ENCODE results near the gene S100A14. TPM values are rescaled to one million over a fixed set of nuclear protein-coding genes. Genes with fewer than 3 reads are reported as not detected.

Gene S100A14
- total and polyA plus RNA-seq, 9 of the 15 experiments (the other 6 are each of a cell fraction or from before 2014, with no cell fraction given), result 0.10 to 0.64 (median 0.24) TPM; not detected in 3

- TF ChIP-seq ZNF655 (CRISPR knock-in tag; IDR thresholded peaks at IDR 0.05) (no peak), SAFB (IDR thresholded peaks at IDR 0.05; ENCODE audit: borderline replicate concordance, low read depth, low read length) (no peak), ZFX (CRISPR knock-in tag; IDR thresholded peaks at IDR 0.05) (no peak), SAFB2 (IDR thresholded peaks at IDR 0.05; ENCODE audit: borderline replicate concordance, low read depth, low read length, severe bottlenecking) (no peak)
Measured at GRCh38 chr1:153565529-153566374, 50.4 kb downstream of the S100A14 start, which contains the start of gene S100A2 (continued).

Other genes starting within 250 kb of the S100A14 start
Only the 7 nearest of the 18 such genes appear.
- not detected in 2 replicates for gene S100A2, start 50.5 kb downstream of the S100A14 start, total RNA-seq (2014; rRNA removed)
- gene S100A2, start 50.5 kb downstream of the S100A14 start, total RNA-seq (2014; rRNA removed; fragmentation: Illumina TruSeq; extraction: Trizol), result not detected in 2 replicates
- gene S100A2, start 50.5 kb downstream of the S100A14 start, total RNA-seq (2015; rRNA removed; fragmentation: Illumina TruSeq; extraction: Trizol), result 0.49 TPM in 1 of 2 replicates, not detected in the other
- gene S100A2, start 50.5 kb downstream of the S100A14 start, total RNA-seq (2021), result 0.40 and 1.3 TPM in 2 replicates
- 0.65 TPM in 1 of 2 replicates, not detected in the other for gene S100A2, start 50.5 kb downstream of the S100A14 start, polyA plus RNA-seq (2011; rRNA removed)
- 0.86 TPM in 1 of 2 replicates, not detected in the other for gene S100A2, start 50.5 kb downstream of the S100A14 start, polyA plus RNA-seq (2014; fragmentation: Illumina TruSeq; extraction: Trizol)
- under 1 TPM; 0.28 to 0.46 TPM for gene S100A2, start 50.5 kb downstream of the S100A14 start, polyA plus RNA-seq (2014; fragmentation: Nextera tagmentation; extraction: Ambion mirVana)
- gene S100A2, start 50.5 kb downstream of the S100A14 start, polyA plus RNA-seq (2014; rRNA removed), result 0.38 and 0.44 TPM in 2 replicates
- 1.6 and 2.8 TPM in 2 replicates for gene S100A16, start 3.2 kb downstream of the S100A14 start, total RNA-seq (2014; rRNA removed)
- gene S100A16, start 3.2 kb downstream of the S100A14 start, total RNA-seq (2014; rRNA removed; fragmentation: Illumina TruSeq; extraction: Trizol), result 1.4 and 2.4 TPM in 2 replicates
- gene S100A16, start 3.2 kb downstream of the S100A14 start, total RNA-seq (2015; rRNA removed; fragmentation: Illumina TruSeq; extraction: Trizol), result 1.8 and 2.2 TPM in 2 replicates
- gene S100A16, start 3.2 kb downstream of the S100A14 start, total RNA-seq (2021), result 3.2 and 4.3 TPM in 2 replicates
- 2.1 and 6.1 TPM in 2 replicates for gene S100A16, start 3.2 kb downstream of the S100A14 start, polyA plus RNA-seq (2011; rRNA removed)
- 4.8 and 6.1 TPM in 2 replicates for gene S100A16, start 3.2 kb downstream of the S100A14 start, polyA plus RNA-seq (2014; fragmentation: Illumina TruSeq; extraction: Trizol)
- gene S100A16, start 3.2 kb downstream of the S100A14 start, polyA plus RNA-seq (2014; fragmentation: Nextera tagmentation; extraction: Ambion mirVana), result 1 to 10 TPM; 2.0 to 5.0 TPM
- gene S100A16, start 3.2 kb downstream of the S100A14 start, polyA plus RNA-seq (2014; rRNA removed), result 6.9 and 9.0 TPM in 2 replicates
- 48.8 and 58.0 TPM in 2 replicates for gene S100A13, start 11.2 kb upstream of the S100A14 start, total RNA-seq (2014; rRNA removed)
- gene S100A13, start 11.2 kb upstream of the S100A14 start, total RNA-seq (2014; rRNA removed; fragmentation: Illumina TruSeq; extraction: Trizol), result 45.6 and 53.8 TPM in 2 replicates
- 46.5 and 49.2 TPM in 2 replicates for gene S100A13, start 11.2 kb upstream of the S100A14 start, total RNA-seq (2015; rRNA removed; fragmentation: Illumina TruSeq; extraction: Trizol)
- gene S100A13, start 11.2 kb upstream of the S100A14 start, total RNA-seq (2021), result 41.9 and 43.3 TPM in 2 replicates
- 82.1 and 112 TPM in 2 replicates for gene S100A13, start 11.2 kb upstream of the S100A14 start, polyA plus RNA-seq (2011; rRNA removed)
- 46.5 and 51.4 TPM in 2 replicates for gene S100A13, start 11.2 kb upstream of the S100A14 start, polyA plus RNA-seq (2014; fragmentation: Illumina TruSeq; extraction: Trizol)
- 100 to 1,000 TPM; 128 to 129 TPM for gene S100A13, start 11.2 kb upstream of the S100A14 start, polyA plus RNA-seq (2014; fragmentation: Nextera tagmentation; extraction: Ambion mirVana)
- 101 and 114 TPM in 2 replicates for gene S100A13, start 11.2 kb upstream of the S100A14 start, polyA plus RNA-seq (2014; rRNA removed)
- gene S100A1, start 12.1 kb upstream of the S100A14 start, total RNA-seq (2014; rRNA removed), result 16.1 and 22.4 TPM in 2 replicates
- 4.6 and 5.7 TPM in 2 replicates for gene S100A1, start 12.1 kb upstream of the S100A14 start, total RNA-seq (2014; rRNA removed; fragmentation: Illumina TruSeq; extraction: Trizol)
- gene S100A1, start 12.1 kb upstream of the S100A14 start, total RNA-seq (2015; rRNA removed; fragmentation: Illumina TruSeq; extraction: Trizol), result 7.9 TPM in 2 replicates
- gene S100A1, start 12.1 kb upstream of the S100A14 start, total RNA-seq (2021), result 12.7 and 14.1 TPM in 2 replicates
- gene S100A1, start 12.1 kb upstream of the S100A14 start, polyA plus RNA-seq (2011; rRNA removed), result 27.3 and 30.1 TPM in 2 replicates
- gene S100A1, start 12.1 kb upstream of the S100A14 start, polyA plus RNA-seq (2014; fragmentation: Illumina TruSeq; extraction: Trizol), result 14.4 and 15.0 TPM in 2 replicates
- under 1 TPM; 0.44 to 0.53 TPM for gene S100A1, start 12.1 kb upstream of the S100A14 start, polyA plus RNA-seq (2014; fragmentation: Nextera tagmentation; extraction: Ambion mirVana)
- 24.4 and 27.1 TPM in 2 replicates for gene S100A1, start 12.1 kb upstream of the S100A14 start, polyA plus RNA-seq (2014; rRNA removed)
- 60.8 and 75.6 TPM in 2 replicates for gene CHTOP, start 17.7 kb upstream of the S100A14 start, total RNA-seq (2014; rRNA removed)
- gene CHTOP, start 17.7 kb upstream of the S100A14 start, total RNA-seq (2014; rRNA removed; fragmentation: Illumina TruSeq; extraction: Trizol), result 53.0 and 54.8 TPM in 2 replicates
- 57.2 and 60.4 TPM in 2 replicates for gene CHTOP, start 17.7 kb upstream of the S100A14 start, total RNA-seq (2015; rRNA removed; fragmentation: Illumina TruSeq; extraction: Trizol)
- gene CHTOP, start 17.7 kb upstream of the S100A14 start, total RNA-seq (2021), result 79.2 and 79.6 TPM in 2 replicates
- gene CHTOP, start 17.7 kb upstream of the S100A14 start, polyA plus RNA-seq (2011; rRNA removed), result 82.7 and 91.8 TPM in 2 replicates
- gene CHTOP, start 17.7 kb upstream of the S100A14 start, polyA plus RNA-seq (2014; fragmentation: Illumina TruSeq; extraction: Trizol), result 68.2 and 68.3 TPM in 2 replicates
- gene CHTOP, start 17.7 kb upstream of the S100A14 start, polyA plus RNA-seq (2014; fragmentation: Nextera tagmentation; extraction: Ambion mirVana), result 10 to 100 TPM; 10.2 to 10.3 TPM
- gene CHTOP, start 17.7 kb upstream of the S100A14 start, polyA plus RNA-seq (2014; rRNA removed), result 87.8 and 94.0 TPM in 2 replicates
- 36.0 and 36.7 TPM in 2 replicates for gene SNAPIN, start 42.4 kb upstream of the S100A14 start, total RNA-seq (2014; rRNA removed)
- 26.5 and 27.8 TPM in 2 replicates for gene SNAPIN, start 42.4 kb upstream of the S100A14 start, total RNA-seq (2014; rRNA removed; fragmentation: Illumina TruSeq; extraction: Trizol)
- 31.3 and 32.3 TPM in 2 replicates for gene SNAPIN, start 42.4 kb upstream of the S100A14 start, total RNA-seq (2015; rRNA removed; fragmentation: Illumina TruSeq; extraction: Trizol)
- gene SNAPIN, start 42.4 kb upstream of the S100A14 start, total RNA-seq (2021), result 24.6 and 26.6 TPM in 2 replicates
- 32.8 and 36.8 TPM in 2 replicates for gene SNAPIN, start 42.4 kb upstream of the S100A14 start, polyA plus RNA-seq (2011; rRNA removed)
- gene SNAPIN, start 42.4 kb upstream of the S100A14 start, polyA plus RNA-seq (2014; fragmentation: Illumina TruSeq; extraction: Trizol), result 33.5 and 42.4 TPM in 2 replicates
- 10 to 100 TPM; 11.2 to 15.8 TPM for gene SNAPIN, start 42.4 kb upstream of the S100A14 start, polyA plus RNA-seq (2014; fragmentation: Nextera tagmentation; extraction: Ambion mirVana)
- 42.4 and 43.9 TPM in 2 replicates for gene SNAPIN, start 42.4 kb upstream of the S100A14 start, polyA plus RNA-seq (2014; rRNA removed)
- 282 and 331 TPM in 2 replicates for gene ILF2, start 54.7 kb upstream of the S100A14 start, total RNA-seq (2014; rRNA removed)
- gene ILF2, start 54.7 kb upstream of the S100A14 start, total RNA-seq (2014; rRNA removed; fragmentation: Illumina TruSeq; extraction: Trizol), result 474 and 498 TPM in 2 replicates
- gene ILF2, start 54.7 kb upstream of the S100A14 start, total RNA-seq (2015; rRNA removed; fragmentation: Illumina TruSeq; extraction: Trizol), result 482 and 491 TPM in 2 replicates
- 313 and 315 TPM in 2 replicates for gene ILF2, start 54.7 kb upstream of the S100A14 start, total RNA-seq (2021)
- 632 and 726 TPM in 2 replicates for gene ILF2, start 54.7 kb upstream of the S100A14 start, polyA plus RNA-seq (2011; rRNA removed)
- gene ILF2, start 54.7 kb upstream of the S100A14 start, polyA plus RNA-seq (2014; fragmentation: Illumina TruSeq; extraction: Trizol), result 544 and 664 TPM in 2 replicates
- 100 to 1,000 TPM; 459 to 642 TPM for gene ILF2, start 54.7 kb upstream of the S100A14 start, polyA plus RNA-seq (2014; fragmentation: Nextera tagmentation; extraction: Ambion mirVana)
- 305 and 356 TPM in 2 replicates for gene ILF2, start 54.7 kb upstream of the S100A14 start, polyA plus RNA-seq (2014; rRNA removed)

Data from K562 (cell line).